ENCODE results near the gene GLI3. TPM values are rescaled to one million over a fixed set of nuclear protein-coding genes. Genes with fewer than 3 reads are reported as not detected.
A peak's percentile ranks its signal among the peaks of the same experiment; 100 is the strongest.

Gene GLI3
- total and polyA plus RNA-seq, 8 donors: 0.29 to 7.0 (median 2.3) TPM

DNA sequence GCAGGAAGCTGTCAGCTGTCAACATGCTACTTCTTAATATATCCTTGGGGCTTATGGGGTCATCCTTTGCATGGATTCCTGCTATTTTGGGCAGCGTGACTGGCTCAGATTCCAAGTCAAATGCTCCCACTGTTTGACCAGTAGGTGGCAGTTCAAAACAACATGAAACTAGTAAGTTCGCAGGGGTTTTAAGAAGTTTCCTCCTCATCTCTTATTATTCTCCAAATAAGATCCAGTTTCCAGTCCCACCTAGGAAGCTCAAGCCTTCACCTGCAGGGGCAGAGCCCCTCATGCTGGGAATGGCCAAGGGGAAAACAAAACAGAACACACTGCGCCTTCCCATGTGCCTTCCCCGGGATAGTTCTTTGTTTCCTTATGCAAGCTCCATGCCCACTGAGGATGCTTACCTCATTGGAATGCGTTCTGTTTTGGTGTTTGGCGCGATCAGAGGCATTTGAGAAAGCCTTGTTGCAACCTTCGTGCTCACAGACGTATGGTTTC, 259.8 kb downstream of the GLI3 start:
- no peak for TF ChIP-seq POLR2AphosphoS5 (IDR thresholded peaks at IDR 0.05)
- TF ChIP-seq, protein P1, sequence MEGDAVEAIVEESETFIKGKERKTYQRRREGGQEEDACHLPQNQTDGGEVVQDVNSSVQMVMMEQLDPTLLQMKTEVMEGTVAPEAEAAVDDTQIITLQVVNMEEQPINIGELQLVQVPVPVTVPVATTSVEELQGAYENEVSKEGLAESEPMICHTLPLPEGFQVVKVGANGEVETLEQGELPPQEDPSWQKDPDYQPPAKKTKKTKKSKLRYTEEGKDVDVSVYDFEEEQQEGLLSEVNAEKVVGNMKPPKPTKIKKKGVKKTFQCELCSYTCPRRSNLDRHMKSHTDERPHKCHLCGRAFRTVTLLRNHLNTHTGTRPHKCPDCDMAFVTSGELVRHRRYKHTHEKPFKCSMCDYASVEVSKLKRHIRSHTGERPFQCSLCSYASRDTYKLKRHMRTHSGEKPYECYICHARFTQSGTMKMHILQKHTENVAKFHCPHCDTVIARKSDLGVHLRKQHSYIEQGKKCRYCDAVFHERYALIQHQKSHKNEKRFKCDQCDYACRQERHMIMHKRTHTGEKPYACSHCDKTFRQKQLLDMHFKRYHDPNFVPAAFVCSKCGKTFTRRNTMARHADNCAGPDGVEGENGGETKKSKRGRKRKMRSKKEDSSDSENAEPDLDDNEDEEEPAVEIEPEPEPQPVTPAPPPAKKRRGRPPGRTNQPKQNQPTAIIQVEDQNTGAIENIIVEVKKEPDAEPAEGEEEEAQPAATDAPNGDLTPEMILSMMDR (IDR thresholded peaks at IDR 0.05): peak in 5 of 7 experiments; percentile 8 to 65 (median 49)
- TF ChIP-seq EP300 (IDR thresholded peaks at IDR 0.05): no peak
- TF ChIP-seq POLR2A (IDR thresholded peaks at IDR 0.05): no peak
- no peaks in the 10 kb centered on the region for H3K27me3 ChIP-seq
- intact Hi-C loops (cut with DNase I; ENCODE audit: low total_unique reads): no loop called here
- H3K27ac ChIP-seq: peak overlapping the region in 1 of 5 donors; percentile 21
- WGBS, 5 donors: 44 to 54% (median 50%) methylated on average over 9 of the region's 9 CpGs
- no peaks in the 10 kb centered on the region for H3K9me3 ChIP-seq
- DNase-seq: peak in 1 of 2 donors; percentile 75
- peaks cover 0 to 8% (median 4%) of the 10 kb centered on the region in 4 donors for H3K36me3 ChIP-seq
- H3K4me1 ChIP-seq: peaks cover 0 to 27% (median 11%) of the 10 kb centered on the region in 4 donors
- no peak overlapping the region for H3K4me3 ChIP-seq

DNA sequence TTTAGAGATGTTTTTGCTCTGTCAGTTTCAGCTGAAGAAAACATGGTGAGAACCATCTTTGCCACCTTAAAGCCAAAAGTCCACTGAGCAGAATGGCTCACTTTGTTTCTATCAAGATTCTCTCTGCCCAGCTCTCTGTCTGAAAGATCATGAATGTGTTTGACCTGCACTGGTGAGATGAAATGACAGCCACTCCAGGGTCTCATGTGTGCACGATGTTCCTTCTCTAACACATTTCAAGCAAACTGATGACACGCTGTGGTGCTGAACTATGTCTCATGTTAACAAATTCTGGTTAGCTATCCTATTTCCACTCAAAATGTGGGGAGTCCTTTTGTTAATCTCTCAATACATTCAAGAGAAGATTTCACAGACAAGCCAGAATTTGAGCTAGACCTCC, 260.6 kb downstream of the GLI3 start:
- peaks cover 0 to 27% (median 11%) of the 10 kb centered on the region in 4 donors for H3K4me1 ChIP-seq
- intact Hi-C loops (cut with DNase I; ENCODE audit: low total_unique reads): no loop called here
- peak overlapping the region in 1 of 5 donors; percentile 21 for H3K27ac ChIP-seq
- no peak for DNase-seq
- WGBS, 5 donors: 84 to 96% (median 89%) methylated on average over 2 of the region's 2 CpGs
- TF ChIP-seq POLR2AphosphoS5 (IDR thresholded peaks at IDR 0.05): no peak
- TF ChIP-seq POLR2A (IDR thresholded peaks at IDR 0.05): no peak
- no peak for TF ChIP-seq EP300 (IDR thresholded peaks at IDR 0.05)
- TF ChIP-seq, protein P1 (IDR thresholded peaks at IDR 0.05): no peak
- no peaks in the 10 kb centered on the region for H3K27me3 ChIP-seq
- no peaks in the 10 kb centered on the region for H3K9me3 ChIP-seq
- peaks cover 0 to 15% (median 11%) of the 10 kb centered on the region in 4 donors for H3K36me3 ChIP-seq
- H3K4me3 ChIP-seq: no peak overlapping the region

DNA sequence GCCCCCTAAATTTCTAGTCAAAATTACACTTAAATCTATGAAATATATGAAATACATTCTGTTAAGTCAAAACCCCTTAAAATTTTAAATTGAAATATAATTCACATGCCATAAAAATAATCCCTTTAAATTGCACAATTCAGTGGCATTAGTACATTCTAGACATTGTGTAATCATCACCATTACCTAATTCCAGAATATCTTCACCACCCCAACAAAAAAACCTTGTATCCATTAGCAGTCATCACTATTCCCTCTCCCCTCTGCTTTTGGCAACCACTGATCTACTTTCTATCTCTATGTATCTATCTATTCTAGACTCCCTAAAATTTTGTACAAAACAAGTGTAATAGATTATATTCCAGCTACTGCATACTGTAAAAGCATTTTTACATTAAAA, 261.2 kb downstream of the GLI3 start:
- intact Hi-C loops (cut with DNase I; ENCODE audit: low total_unique reads): no loop called here
- H3K9me3 ChIP-seq: no peaks in the 10 kb centered on the region
- H3K36me3 ChIP-seq: peaks cover 0 to 15% (median 11%) of the 10 kb centered on the region in 4 donors
- TF ChIP-seq EP300 (IDR thresholded peaks at IDR 0.05): no peak
- TF ChIP-seq, protein P1 (IDR thresholded peaks at IDR 0.05): no peak
- TF ChIP-seq POLR2AphosphoS5 (IDR thresholded peaks at IDR 0.05): no peak
- TF ChIP-seq POLR2A (IDR thresholded peaks at IDR 0.05): no peak
- no peaks in the 10 kb centered on the region for H3K27me3 ChIP-seq
- H3K4me3 ChIP-seq: no peak overlapping the region
- H3K4me1 ChIP-seq: peaks cover 0 to 27% (median 11%) of the 10 kb centered on the region in 4 donors
- no peak overlapping the region for H3K27ac ChIP-seq
- no peak for DNase-seq

DNA sequence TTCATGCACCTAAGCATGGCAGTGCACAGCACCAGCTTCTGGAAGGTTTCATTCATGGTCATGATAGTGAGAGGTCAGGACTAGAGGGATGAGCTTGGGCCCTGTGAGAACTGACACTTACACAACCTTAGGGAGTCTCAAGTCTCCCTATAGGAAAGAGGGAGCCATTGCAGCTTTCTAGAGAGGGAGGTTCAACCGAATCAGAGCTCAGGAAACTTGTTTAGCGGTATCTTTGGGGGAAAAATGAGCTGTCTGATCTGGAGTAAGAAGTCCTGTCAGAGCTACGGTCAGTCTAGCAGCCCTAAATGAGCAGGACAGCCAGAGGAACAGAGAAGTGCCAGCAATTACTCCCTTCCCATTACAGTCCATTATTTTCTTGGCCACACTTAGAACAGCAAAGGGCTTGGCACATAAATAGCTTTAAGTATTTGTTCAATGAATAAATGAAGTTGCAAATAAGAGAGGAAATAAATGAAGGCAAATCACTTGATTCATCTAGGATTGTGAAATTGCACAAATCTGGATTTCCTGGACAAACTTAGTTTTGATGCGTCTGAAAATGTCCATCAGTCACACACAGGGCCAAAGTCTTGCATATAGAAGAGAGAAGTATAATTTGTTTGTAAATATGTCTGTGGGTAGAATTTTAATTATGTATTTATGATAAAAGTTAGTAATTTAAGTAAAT, 262.0 kb downstream of the GLI3 start:
- TF ChIP-seq, protein P1 (IDR thresholded peaks at IDR 0.05): no peak
- TF ChIP-seq EP300 (IDR thresholded peaks at IDR 0.05) (no peak), POLR2A (IDR thresholded peaks at IDR 0.05) (no peak), POLR2AphosphoS5 (IDR thresholded peaks at IDR 0.05) (no peak)
- H3K36me3 ChIP-seq: peaks cover 0 to 15% (median 11%) of the 10 kb centered on the region in 4 donors
- no peak for DNase-seq
- no peaks in the 10 kb centered on the region for H3K9me3 ChIP-seq
- intact Hi-C loops (cut with DNase I; ENCODE audit: low total_unique reads): no loop called here
- H3K4me1 ChIP-seq: peaks cover 0 to 21% (median 10%) of the 10 kb centered on the region in 4 donors
- H3K27me3 ChIP-seq: no peaks in the 10 kb centered on the region
- no peak overlapping the region for H3K27ac ChIP-seq
- 80 to 87% (median 85%) methylated on average over 4 of the region's 4 CpGs for WGBS, 5 donors
- H3K4me3 ChIP-seq: no peak overlapping the region

Data from stomach (tissue), 9 donors.